Measurements from ENCODE around the gene C1QTNF12.

The C1QTNF12 gene

DNA sequence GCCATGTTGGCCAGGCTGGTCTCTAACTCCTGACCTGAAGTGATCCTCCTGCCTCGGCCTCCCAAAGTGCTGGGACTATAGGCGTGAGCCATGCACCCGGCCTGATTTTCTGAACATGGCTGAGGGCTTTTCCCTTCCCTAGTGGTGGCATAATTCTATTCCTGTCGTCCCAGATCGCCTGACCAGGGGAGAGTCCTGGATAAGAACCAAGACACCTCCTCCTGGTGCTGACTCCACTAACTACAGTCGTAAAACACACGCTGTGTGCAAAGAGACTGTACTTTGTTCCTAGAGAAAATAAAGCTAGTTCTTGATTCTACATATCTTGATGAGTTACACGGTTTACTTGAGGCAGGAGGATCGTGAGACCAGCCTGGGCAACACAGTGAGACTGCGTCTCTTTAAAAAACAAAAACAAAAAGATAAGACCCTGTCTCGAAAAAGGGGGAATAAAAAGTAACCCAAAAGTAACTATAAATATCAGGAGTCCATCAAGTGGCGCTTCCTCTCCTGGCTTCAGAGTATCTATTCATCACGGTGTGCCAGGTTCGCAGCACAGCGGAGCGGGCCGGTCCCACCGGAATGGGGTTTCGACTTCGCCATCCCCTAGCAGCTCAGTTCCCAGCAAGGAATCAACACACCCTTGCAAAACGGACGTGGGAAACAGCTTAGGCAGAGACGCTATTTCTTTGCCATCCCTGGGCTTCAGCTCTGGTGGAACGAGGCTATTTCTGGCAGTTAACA, 15.7 kb downstream of the C1QTNF12 start:
- Histone ChIP-seq H3K9ac (ENCODE audit: low read length in 5 of 5) (peak overlapping the region; percentile 65 to 98 (median 90)), H3K27me3 (ENCODE audit: control insufficient read depth in 5 of 5, insufficient read depth in 4 of 5, low read length in 5 of 5) (no peaks in the 10 kb centered on the region), H3K4me1 (ENCODE audit: control insufficient read depth in 5 of 5, insufficient read depth in 5 of 5, low read length in 5 of 5) (peaks cover 9 to 37% (median 26%) of the 10 kb centered on the region in 5 donors), H3K36me3 (ENCODE audit: control insufficient read depth in 5 of 5, insufficient read depth in 5 of 5, low read length in 5 of 5) (peaks cover 0 to 49% (median 34%) of the 10 kb centered on the region in 5 donors), H3K27ac (ENCODE audit: low read depth, low read length) (peak overlapping the region; percentile 81), H3K9me3 (ENCODE audit: control insufficient read depth in 5 of 5, low read length in 5 of 5) (peaks cover 0 to 4% (median 0%) of the 10 kb centered on the region in 5 donors), H3K4me3 (ENCODE audit: low read depth in 1 of 5, low read length in 5 of 5) (peak overlapping the region; percentile 81 to 95 (median 92))

DNA sequence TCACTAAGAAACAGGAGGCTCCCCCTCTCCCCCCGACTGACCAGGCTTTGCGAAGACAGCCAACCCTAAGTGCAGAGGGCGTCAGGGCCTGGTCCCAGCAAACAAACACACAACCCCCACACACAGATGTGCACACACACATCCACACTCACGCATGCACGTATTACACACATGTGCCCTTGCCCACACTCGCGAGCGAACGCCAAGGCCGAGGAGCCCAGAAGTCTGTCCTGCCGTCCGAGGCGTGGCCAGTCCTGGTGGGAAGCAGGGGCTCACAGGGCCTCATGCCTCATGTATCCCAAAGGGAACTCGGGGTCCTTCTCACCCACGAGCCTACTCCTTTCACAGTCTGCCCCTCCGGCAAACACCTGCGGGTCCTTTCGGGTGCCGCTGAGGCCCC, 16.8 kb downstream of the C1QTNF12 start:
- H3K9me3 ChIP-seq (ENCODE audit: control insufficient read depth in 5 of 5, low read length in 5 of 5): peaks cover 0 to 4% (median 0%) of the 10 kb centered on the region in 5 donors
- no peaks in the 10 kb centered on the region for H3K27me3 ChIP-seq (ENCODE audit: control insufficient read depth in 5 of 5, insufficient read depth in 4 of 5, low read length in 5 of 5)
- no peak overlapping the region for H3K27ac ChIP-seq (ENCODE audit: low read depth, low read length)
- peak overlapping the region in 1 of 5 donors; percentile 31 for H3K9ac ChIP-seq (ENCODE audit: low read length in 5 of 5)
- H3K4me3 ChIP-seq (ENCODE audit: low read depth in 1 of 5, low read length in 5 of 5): peak overlapping the region in 1 of 5 donors; percentile 3
- peaks cover 9 to 37% (median 26%) of the 10 kb centered on the region in 5 donors for H3K4me1 ChIP-seq (ENCODE audit: control insufficient read depth in 5 of 5, insufficient read depth in 5 of 5, low read length in 5 of 5)
- peaks cover 0 to 54% (median 42%) of the 10 kb centered on the region in 5 donors for H3K36me3 ChIP-seq (ENCODE audit: control insufficient read depth in 5 of 5, insufficient read depth in 5 of 5, low read length in 5 of 5)

DNA sequence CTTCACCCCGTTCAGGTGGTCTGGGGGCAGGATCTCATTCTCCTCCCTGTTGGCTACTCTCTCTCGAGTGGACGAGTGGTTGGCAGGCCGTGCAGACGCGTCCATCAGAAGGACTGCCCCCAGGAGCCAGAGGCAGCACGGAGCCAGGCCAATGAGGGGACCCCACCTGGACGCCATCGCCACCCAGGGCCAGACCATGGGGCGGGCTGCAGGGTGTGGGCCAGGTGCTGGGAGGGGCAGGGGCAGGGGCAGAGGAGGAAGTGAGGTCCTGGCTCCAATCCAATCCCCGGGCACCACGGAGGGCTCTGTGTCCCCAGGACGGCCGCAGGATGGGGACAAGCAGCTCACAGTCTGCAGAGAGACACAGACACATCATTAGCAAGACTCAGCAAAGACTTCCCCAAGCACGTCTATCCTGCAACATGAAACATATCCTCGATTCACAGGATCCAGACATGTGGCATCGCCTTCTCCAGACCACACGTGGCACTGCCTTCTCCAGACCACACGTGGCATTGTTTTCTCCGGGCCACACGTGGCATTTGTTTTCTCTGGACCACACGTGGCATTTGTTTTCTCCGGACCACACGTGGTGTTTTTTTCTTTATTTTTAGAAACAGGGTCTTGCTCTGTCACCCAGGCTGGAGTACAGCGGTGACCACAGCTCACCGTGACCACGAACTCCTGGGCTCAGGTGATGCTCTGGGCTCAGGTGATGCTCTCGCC, 17.8 kb downstream of the C1QTNF12 start:
- H3K9me3 ChIP-seq (ENCODE audit: control insufficient read depth in 5 of 5, low read length in 5 of 5): peaks cover 0 to 4% (median 0%) of the 10 kb centered on the region in 5 donors
- no peak overlapping the region for H3K27ac ChIP-seq (ENCODE audit: low read depth, low read length)
- H3K4me3 ChIP-seq (ENCODE audit: low read depth in 1 of 5, low read length in 5 of 5): no peak overlapping the region
- peaks cover 9 to 36% (median 26%) of the 10 kb centered on the region in 5 donors for H3K4me1 ChIP-seq (ENCODE audit: control insufficient read depth in 5 of 5, insufficient read depth in 5 of 5, low read length in 5 of 5)
- no peak overlapping the region for H3K9ac ChIP-seq (ENCODE audit: low read length in 5 of 5)
- peaks cover 0 to 53% (median 42%) of the 10 kb centered on the region in 5 donors for H3K36me3 ChIP-seq (ENCODE audit: control insufficient read depth in 5 of 5, insufficient read depth in 5 of 5, low read length in 5 of 5)
- H3K27me3 ChIP-seq (ENCODE audit: control insufficient read depth in 5 of 5, insufficient read depth in 4 of 5, low read length in 5 of 5): no peaks in the 10 kb centered on the region

DNA sequence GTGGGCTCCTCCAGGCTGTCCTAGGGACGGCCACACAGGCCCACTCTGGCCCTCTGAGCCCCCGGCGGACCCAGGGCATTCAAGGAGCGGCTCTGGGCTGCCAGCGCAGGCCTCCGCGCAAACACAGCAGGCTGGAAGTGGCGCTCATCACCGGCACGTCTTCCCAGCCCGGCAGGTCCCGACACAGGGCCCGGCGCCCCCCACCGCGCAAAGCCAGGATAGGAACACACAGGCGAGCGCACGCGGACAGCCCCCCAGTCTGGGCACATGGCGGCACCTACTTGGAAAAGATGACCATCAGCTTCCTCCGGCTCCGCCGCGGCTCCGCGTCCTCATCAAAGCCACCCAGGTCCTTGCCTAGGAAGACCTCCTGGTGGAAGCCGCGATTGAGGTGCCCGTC, 18.3 kb downstream of the C1QTNF12 start:
- Histone ChIP-seq H3K9me3 (ENCODE audit: control insufficient read depth in 5 of 5, low read length in 5 of 5) (peaks cover 0 to 4% (median 0%) of the 10 kb centered on the region in 5 donors), H3K27ac (ENCODE audit: low read depth, low read length) (no peak overlapping the region), H3K9ac (ENCODE audit: low read length in 5 of 5) (no peak overlapping the region), H3K36me3 (ENCODE audit: control insufficient read depth in 5 of 5, insufficient read depth in 5 of 5, low read length in 5 of 5) (peaks cover 0 to 58% (median 46%) of the 10 kb centered on the region in 5 donors), H3K27me3 (ENCODE audit: control insufficient read depth in 5 of 5, insufficient read depth in 4 of 5, low read length in 5 of 5) (no peaks in the 10 kb centered on the region), H3K4me1 (ENCODE audit: control insufficient read depth in 5 of 5, insufficient read depth in 5 of 5, low read length in 5 of 5) (peaks cover 9 to 31% (median 26%) of the 10 kb centered on the region in 5 donors), H3K4me3 (ENCODE audit: low read depth in 1 of 5, low read length in 5 of 5) (no peak overlapping the region)

DNA sequence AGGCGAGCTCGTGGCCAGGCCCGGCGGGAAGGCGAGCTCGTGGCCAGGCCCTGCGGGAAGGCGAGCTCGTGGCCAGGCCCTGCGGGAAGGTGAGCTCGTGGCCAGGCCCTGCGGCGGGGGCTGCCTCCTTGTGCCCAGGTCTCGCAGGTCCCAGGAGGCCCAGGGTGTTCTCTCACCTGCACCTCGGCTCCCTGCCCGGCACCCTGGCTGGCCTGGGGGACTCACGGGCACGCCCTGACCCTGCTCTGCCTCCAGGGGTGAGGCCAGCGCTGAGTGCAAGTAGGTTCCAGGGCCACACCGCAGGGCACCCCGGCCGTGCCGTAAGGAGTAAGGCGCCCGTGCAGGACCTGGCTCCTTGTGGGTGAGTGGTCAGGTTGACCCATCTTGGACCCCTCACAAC, 19.1 kb downstream of the C1QTNF12 start:
- Histone ChIP-seq H3K4me3 (ENCODE audit: low read depth in 1 of 5, low read length in 5 of 5) (no peak overlapping the region), H3K27ac (ENCODE audit: low read depth, low read length) (no peak overlapping the region), H3K9ac (ENCODE audit: low read length in 5 of 5) (no peak overlapping the region), H3K27me3 (ENCODE audit: control insufficient read depth in 5 of 5, insufficient read depth in 4 of 5, low read length in 5 of 5) (no peaks in the 10 kb centered on the region), H3K36me3 (ENCODE audit: control insufficient read depth in 5 of 5, insufficient read depth in 5 of 5, low read length in 5 of 5) (peaks cover 0 to 66% (median 54%) of the 10 kb centered on the region in 5 donors), H3K9me3 (ENCODE audit: control insufficient read depth in 5 of 5, low read length in 5 of 5) (no peaks in the 10 kb centered on the region), H3K4me1 (ENCODE audit: control insufficient read depth in 5 of 5, insufficient read depth in 5 of 5, low read length in 5 of 5) (peaks cover 9 to 23% (median 21%) of the 10 kb centered on the region in 5 donors)

DNA sequence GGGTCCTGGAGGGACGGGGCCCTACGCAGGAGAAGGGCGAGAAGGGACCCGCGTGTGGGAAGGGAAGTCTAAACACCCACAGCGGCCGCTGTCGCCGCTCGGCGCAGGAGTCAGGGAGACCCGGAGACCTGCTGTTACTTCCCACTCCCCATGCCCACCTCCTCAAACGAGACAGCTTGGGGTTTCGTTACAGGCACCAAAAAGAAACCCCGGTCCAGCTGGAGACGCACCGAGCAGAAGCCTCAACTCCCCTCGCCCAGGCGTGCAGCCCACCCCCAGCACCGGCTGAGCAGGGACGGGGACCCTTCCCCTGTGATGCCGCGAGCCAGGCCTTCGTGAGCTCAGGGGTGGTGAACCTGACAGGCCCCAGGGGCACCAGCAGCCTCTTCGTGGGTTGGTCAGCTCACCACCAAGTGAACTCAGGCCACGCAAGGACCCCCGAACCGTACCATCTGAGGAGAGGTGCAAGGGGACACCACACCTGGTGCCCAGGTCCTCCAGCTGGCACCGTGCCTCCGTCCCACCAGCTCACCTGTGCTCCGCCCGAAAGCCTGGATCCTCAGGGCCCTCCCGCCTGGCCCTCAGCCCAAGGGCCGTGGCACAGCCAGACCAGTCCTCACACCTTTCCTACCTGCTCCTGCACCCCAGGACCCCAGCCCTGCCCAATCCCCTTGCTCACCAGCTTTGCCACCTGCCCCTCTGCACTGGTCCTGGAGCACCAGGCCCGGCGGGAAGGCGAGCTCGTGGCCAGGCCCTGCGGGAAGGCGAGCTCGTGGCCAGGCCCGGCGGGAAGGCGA, 19.8 kb downstream of the C1QTNF12 start:
- no peak overlapping the region for H3K9ac ChIP-seq (ENCODE audit: low read length in 5 of 5)
- no peak overlapping the region for H3K4me3 ChIP-seq (ENCODE audit: low read depth in 1 of 5, low read length in 5 of 5)
- H3K27me3 ChIP-seq (ENCODE audit: control insufficient read depth in 5 of 5, insufficient read depth in 4 of 5, low read length in 5 of 5): no peaks in the 10 kb centered on the region
- H3K27ac ChIP-seq (ENCODE audit: low read depth, low read length): no peak overlapping the region
- peaks cover 9 to 22% (median 21%) of the 10 kb centered on the region in 5 donors for H3K4me1 ChIP-seq (ENCODE audit: control insufficient read depth in 5 of 5, insufficient read depth in 5 of 5, low read length in 5 of 5)
- H3K36me3 ChIP-seq (ENCODE audit: control insufficient read depth in 5 of 5, insufficient read depth in 5 of 5, low read length in 5 of 5): peaks cover 0 to 72% (median 59%) of the 10 kb centered on the region in 5 donors
- H3K9me3 ChIP-seq (ENCODE audit: control insufficient read depth in 5 of 5, low read length in 5 of 5): no peaks in the 10 kb centered on the region

DNA sequence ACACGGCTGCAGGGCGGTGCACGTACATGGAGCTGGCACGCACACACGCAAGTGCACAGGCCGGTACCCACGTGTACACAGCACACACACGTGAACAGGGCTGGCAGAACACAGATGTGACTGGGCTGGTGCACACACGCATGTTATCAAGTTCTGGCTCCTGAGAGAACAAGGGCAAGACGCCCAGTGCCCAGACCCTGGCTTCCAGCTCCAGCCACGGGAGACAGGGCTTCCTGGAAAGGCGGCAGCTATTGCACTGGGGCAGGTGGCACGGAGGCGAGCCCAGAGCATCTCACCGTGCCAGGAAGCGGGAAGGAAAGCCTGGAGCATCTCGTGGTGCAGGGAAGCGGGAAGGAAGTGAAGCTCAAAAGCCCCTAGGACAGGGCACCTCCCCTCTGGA, 20.6 kb downstream of the C1QTNF12 start:
- H3K9ac ChIP-seq (ENCODE audit: low read length in 5 of 5): no peak overlapping the region
- no peak overlapping the region for H3K4me3 ChIP-seq (ENCODE audit: low read depth in 1 of 5, low read length in 5 of 5)
- peaks cover 0 to 81% (median 67%) of the 10 kb centered on the region in 5 donors for H3K36me3 ChIP-seq (ENCODE audit: control insufficient read depth in 5 of 5, insufficient read depth in 5 of 5, low read length in 5 of 5)
- no peaks in the 10 kb centered on the region for H3K9me3 ChIP-seq (ENCODE audit: control insufficient read depth in 5 of 5, low read length in 5 of 5)
- no peak overlapping the region for H3K27ac ChIP-seq (ENCODE audit: low read depth, low read length)
- no peaks in the 10 kb centered on the region for H3K27me3 ChIP-seq (ENCODE audit: control insufficient read depth in 5 of 5, insufficient read depth in 4 of 5, low read length in 5 of 5)
- peaks cover 9 to 17% (median 16%) of the 10 kb centered on the region in 5 donors for H3K4me1 ChIP-seq (ENCODE audit: control insufficient read depth in 5 of 5, insufficient read depth in 5 of 5, low read length in 5 of 5)

DNA sequence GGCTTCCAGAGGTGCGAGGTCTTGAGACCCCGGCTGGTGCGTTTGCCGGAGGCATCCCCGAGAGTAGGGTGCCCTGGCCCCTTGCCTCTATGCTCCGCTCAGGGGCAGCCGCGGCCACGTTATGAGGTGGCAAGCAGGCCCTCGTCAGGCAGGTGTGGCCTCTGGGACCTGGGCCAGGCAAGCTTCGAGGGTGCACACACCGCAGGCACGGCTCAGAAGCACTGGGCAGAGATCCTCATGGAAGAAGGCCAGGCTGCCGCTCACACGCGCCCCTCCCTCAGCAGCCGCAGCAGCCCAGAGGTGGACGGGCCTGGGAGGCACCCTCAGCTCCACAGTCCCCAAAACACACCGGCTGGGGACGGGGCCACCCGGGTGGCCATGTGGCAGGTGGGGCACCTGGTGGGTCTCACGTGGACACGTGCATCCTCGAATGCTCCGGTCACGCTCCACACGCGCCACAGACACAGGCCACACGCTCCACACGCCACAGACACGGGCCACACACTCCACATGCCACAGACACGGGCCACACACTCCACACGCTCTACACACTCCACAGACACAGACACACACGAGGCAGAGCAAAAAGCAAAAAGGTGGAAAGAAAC, 21.2 kb downstream of the C1QTNF12 start:
- H3K9me3 ChIP-seq (ENCODE audit: control insufficient read depth in 5 of 5, low read length in 5 of 5): no peaks in the 10 kb centered on the region
- no peak overlapping the region for H3K9ac ChIP-seq (ENCODE audit: low read length in 5 of 5)
- peaks cover 0 to 87% (median 73%) of the 10 kb centered on the region in 5 donors for H3K36me3 ChIP-seq (ENCODE audit: control insufficient read depth in 5 of 5, insufficient read depth in 5 of 5, low read length in 5 of 5)
- H3K27me3 ChIP-seq (ENCODE audit: control insufficient read depth in 5 of 5, insufficient read depth in 4 of 5, low read length in 5 of 5): no peaks in the 10 kb centered on the region
- H3K4me3 ChIP-seq (ENCODE audit: low read depth in 1 of 5, low read length in 5 of 5): no peak overlapping the region
- peaks cover 4 to 12% (median 10%) of the 10 kb centered on the region in 5 donors for H3K4me1 ChIP-seq (ENCODE audit: control insufficient read depth in 5 of 5, insufficient read depth in 5 of 5, low read length in 5 of 5)
- no peak overlapping the region for H3K27ac ChIP-seq (ENCODE audit: low read depth, low read length)

DNA sequence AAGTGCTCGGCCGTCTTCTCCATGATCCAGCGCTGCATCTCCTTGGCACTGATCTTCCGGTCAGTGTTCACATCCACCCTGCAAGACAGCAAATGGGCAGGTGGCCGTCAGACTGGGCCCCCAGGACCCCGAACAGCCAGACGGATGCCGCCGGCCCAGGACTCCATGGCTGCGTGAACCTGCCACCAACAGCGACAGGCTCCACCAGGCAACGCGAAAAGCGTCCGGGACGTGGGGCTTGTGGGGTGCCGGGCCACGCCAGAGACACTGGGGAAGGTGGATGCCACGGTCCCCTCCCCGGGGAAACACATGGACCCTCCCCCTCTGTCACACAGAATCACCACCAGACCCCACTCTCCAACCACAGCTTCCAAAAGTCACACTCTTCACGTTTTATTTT, 22.6 kb downstream of the C1QTNF12 start:
- Histone ChIP-seq H3K4me3 (ENCODE audit: low read depth in 1 of 5, low read length in 5 of 5) (no peak overlapping the region), H3K9me3 (ENCODE audit: control insufficient read depth in 5 of 5, low read length in 5 of 5) (no peaks in the 10 kb centered on the region), H3K9ac (ENCODE audit: low read length in 5 of 5) (no peak overlapping the region), H3K36me3 (ENCODE audit: control insufficient read depth in 5 of 5, insufficient read depth in 5 of 5, low read length in 5 of 5) (peaks cover 0 to 96% (median 81%) of the 10 kb centered on the region in 5 donors), H3K27me3 (ENCODE audit: control insufficient read depth in 5 of 5, insufficient read depth in 4 of 5, low read length in 5 of 5) (no peaks in the 10 kb centered on the region), H3K4me1 (ENCODE audit: control insufficient read depth in 5 of 5, insufficient read depth in 5 of 5, low read length in 5 of 5) (no peaks in the 10 kb centered on the region), H3K27ac (ENCODE audit: low read depth, low read length) (no peak overlapping the region)

Measured in subcutaneous abdominal adipose tissue (tissue), 5 donors.